Tibial nerve (tissue), 4 donors: Measurements from ENCODE around the gene HIP1.

Experiments used
- EP300 ChIP-seq, 2 donors: sonication (generic); formaldehyde crosslinking; IDR thresholded peaks; one replicate each; pipeline ENCODE4 v1.6.1; 2017; ENCODE audit warnings: antibody characterized with exemption in 2 of 2, mild to moderate bottlenecking in 1 of 2
- POLR2A ChIP-seq, 2 donors: fragments of 450-650 bp; IDR thresholded peaks; one replicate each; pipeline ENCODE4 v1.6.1; 2017; ENCODE audit warnings: antibody characterized with exemption in 2 of 2, mild to moderate bottlenecking in 2 of 2, moderate library complexity in 2 of 2
- TF ChIP-seq, protein P1 (sequence below), 5 experiments: fragments of 200-600 bp in 3 of 5; fragments of 450-650 bp in 2 of 5; sonication (generic) in 3 of 5; IDR thresholded peaks; one replicate each; pipeline ENCODE4 v1.5.1; 2016 to 2019; ENCODE audit warnings: antibody characterized with exemption in 5 of 5, mild to moderate bottlenecking in 3 of 5, moderate library complexity in 2 of 5

DNA sequence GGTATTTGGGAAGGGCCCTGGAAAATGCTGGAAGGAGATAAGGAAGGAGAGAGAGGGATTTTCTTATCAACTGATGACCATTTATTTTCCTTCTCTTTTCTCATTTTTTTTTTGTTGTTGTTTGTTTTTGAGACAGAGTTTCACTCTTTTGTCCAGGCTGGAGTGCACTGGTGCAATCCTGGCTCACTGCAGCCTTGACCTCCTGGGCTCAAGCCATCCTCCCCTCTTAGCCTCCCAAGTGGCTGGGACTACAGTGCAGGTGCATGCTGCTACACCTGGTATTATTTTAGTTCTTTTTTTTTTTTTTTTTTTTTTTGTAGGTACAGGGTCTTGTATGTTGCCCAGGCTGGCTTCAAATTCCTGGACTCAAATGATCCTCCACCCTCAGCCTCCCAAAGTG is 52.2 kb downstream of the HIP1 start:
- TF ChIP-seq, protein P1, sequence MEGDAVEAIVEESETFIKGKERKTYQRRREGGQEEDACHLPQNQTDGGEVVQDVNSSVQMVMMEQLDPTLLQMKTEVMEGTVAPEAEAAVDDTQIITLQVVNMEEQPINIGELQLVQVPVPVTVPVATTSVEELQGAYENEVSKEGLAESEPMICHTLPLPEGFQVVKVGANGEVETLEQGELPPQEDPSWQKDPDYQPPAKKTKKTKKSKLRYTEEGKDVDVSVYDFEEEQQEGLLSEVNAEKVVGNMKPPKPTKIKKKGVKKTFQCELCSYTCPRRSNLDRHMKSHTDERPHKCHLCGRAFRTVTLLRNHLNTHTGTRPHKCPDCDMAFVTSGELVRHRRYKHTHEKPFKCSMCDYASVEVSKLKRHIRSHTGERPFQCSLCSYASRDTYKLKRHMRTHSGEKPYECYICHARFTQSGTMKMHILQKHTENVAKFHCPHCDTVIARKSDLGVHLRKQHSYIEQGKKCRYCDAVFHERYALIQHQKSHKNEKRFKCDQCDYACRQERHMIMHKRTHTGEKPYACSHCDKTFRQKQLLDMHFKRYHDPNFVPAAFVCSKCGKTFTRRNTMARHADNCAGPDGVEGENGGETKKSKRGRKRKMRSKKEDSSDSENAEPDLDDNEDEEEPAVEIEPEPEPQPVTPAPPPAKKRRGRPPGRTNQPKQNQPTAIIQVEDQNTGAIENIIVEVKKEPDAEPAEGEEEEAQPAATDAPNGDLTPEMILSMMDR (IDR thresholded peaks at IDR 0.05), result no peak
- TF ChIP-seq EP300 (IDR thresholded peaks at IDR 0.05) (no peak), POLR2A (IDR thresholded peaks at IDR 0.05) (no peak)
